NCI-H526 (cell line): ENCODE data around the gene RBSN.
A peak's percentile ranks its signal among the peaks of the same experiment; 100 is the strongest.
"Not testable (repeated sequence)": the region's sequence is repeated elsewhere in the genome, so short reads cannot be mapped to it uniquely, and the experiment has no call there.

ENCODE experiments used
- DNase-seq, 2 experiments: peaks; one replicate each; lab custom pipeline; 2025; lab: John Stamatoyannopoulos, UW

Gene RBSN

GRCh38 chr3:15098503-15099363, at the start of gene RBSN:
Gene RBSN, minus strand, starts transcription at chr3:15099148. Its CDS starts 3,028 bp downstream, at chr3:15096120.
- peak; percentile 88 to 96 for DNase-seq

- DNase-seq: peak in 1 of 2 experiments; percentile 28
Measured at GRCh38 chr3:15148614-15149013, 49.7 kb upstream of the RBSN start.

GRCh38 chr3:15136885-15137284, 37.9 kb upstream of the RBSN start:
- DNase-seq: not testable (repeated sequence)

- DNase-seq: not testable (repeated sequence)
Measured at GRCh38 chr3:15134968-15135367, 36.0 kb upstream of the RBSN start.

- DNase-seq: not testable (repeated sequence)
Measured at GRCh38 chr3:15128403-15128802, 29.5 kb upstream of the RBSN start.

GRCh38 chr3:15126975-15127374, 28.0 kb upstream of the RBSN start:
- not testable (repeated sequence) for DNase-seq

- DNase-seq: peak; percentile 24 to 26
Measured at GRCh38 chr3:15122398-15122797, 23.4 kb upstream of the RBSN start.

GRCh38 chr3:15121936-15122335, 23.0 kb upstream of the RBSN start:
- DNase-seq: no peak

GRCh38 chr3:15120986-15121385, 22.0 kb upstream of the RBSN start:
- DNase-seq: no peak

- DNase-seq: no peak
Measured at GRCh38 chr3:15117011-15117410, 18.1 kb upstream of the RBSN start.

- no peak for DNase-seq
Measured at GRCh38 chr3:15116032-15116669, 17.2 kb upstream of the RBSN start.

GRCh38 chr3:15114466-15115358, 15.8 kb upstream of the RBSN start:
- no peak for DNase-seq

GRCh38 chr3:15113884-15114283, 14.9 kb upstream of the RBSN start:
- DNase-seq: no peak

- DNase-seq: peak in 1 of 2 experiments; percentile 52
Measured at GRCh38 chr3:15113471-15113870, 14.5 kb upstream of the RBSN start.

- DNase-seq: no peak
Measured at GRCh38 chr3:15112011-15112410, 13.1 kb upstream of the RBSN start.

GRCh38 chr3:15110206-15110605, 11.3 kb upstream of the RBSN start:
- DNase-seq: no peak

- DNase-seq: no peak
Measured at GRCh38 chr3:15108869-15109268, 9.9 kb upstream of the RBSN start.

GRCh38 chr3:15108082-15108545, 9.2 kb upstream of the RBSN start:
- DNase-seq: peak; percentile 52 to 82

- no peak for DNase-seq
Measured at GRCh38 chr3:15107075-15107947, 8.4 kb upstream of the RBSN start.

GRCh38 chr3:15102836-15103235, 3.9 kb upstream of the RBSN start:
- no peak for DNase-seq

- DNase-seq: no peak
Measured at GRCh38 chr3:15102256-15102655, 3.3 kb upstream of the RBSN start.
